ENCODE data around the gene GFPT2. TPM values are rescaled to one million over a fixed set of nuclear protein-coding genes. Genes with fewer than 3 reads are reported as not detected.

The GFPT2 gene
- total RNA-seq, 1 donor from 2014 or later, result 2.4 TPM

DNA sequence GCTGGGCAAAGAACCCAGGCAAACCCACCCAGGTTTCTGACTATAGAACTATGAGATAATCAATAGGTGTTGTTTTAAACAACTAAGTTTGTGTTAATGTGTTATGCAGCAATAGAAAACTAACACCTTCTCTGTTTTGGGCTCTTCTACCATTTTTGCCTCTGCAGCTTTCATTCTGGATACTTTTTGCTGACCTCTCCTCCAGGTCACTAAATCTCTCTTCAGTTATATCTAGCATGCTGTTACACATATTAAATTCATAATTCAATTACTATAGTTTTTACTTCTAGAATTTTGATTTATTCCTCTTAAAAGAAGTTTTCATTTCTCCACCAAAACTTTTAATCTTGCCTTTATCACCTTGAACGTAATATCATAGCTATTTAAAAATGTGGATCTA lies 78.4 kb downstream of the GFPT2 start:
- no peak for DNase-seq (ENCODE audit: low read depth)
- TF ChIP-seq, protein P1, sequence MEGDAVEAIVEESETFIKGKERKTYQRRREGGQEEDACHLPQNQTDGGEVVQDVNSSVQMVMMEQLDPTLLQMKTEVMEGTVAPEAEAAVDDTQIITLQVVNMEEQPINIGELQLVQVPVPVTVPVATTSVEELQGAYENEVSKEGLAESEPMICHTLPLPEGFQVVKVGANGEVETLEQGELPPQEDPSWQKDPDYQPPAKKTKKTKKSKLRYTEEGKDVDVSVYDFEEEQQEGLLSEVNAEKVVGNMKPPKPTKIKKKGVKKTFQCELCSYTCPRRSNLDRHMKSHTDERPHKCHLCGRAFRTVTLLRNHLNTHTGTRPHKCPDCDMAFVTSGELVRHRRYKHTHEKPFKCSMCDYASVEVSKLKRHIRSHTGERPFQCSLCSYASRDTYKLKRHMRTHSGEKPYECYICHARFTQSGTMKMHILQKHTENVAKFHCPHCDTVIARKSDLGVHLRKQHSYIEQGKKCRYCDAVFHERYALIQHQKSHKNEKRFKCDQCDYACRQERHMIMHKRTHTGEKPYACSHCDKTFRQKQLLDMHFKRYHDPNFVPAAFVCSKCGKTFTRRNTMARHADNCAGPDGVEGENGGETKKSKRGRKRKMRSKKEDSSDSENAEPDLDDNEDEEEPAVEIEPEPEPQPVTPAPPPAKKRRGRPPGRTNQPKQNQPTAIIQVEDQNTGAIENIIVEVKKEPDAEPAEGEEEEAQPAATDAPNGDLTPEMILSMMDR (conservative IDR thresholded peaks at IDR 0.05; ENCODE audit: low read depth, low read length), result no peak
- H3K4me3 ChIP-seq (ENCODE audit: low read depth, low read length), result no peak overlapping the region

DNA sequence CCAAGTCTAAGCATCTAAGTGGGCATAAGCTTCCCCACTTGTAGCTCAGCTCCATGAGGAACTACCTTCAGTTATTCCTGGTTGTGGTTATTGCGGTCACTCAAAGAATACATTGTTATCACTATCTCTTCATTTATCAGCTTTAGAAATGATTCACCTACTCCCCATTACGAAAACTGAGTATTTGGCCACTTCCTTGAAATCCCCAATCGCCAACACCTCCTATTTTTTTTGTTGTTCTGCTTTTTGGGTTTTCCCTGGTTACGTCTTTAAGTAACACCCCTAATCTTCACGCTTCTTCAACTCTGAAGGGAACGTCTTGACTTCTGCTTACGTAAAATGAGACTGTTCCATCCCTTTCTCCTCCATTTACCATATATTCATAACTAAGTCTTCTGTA lies 81.9 kb downstream of the GFPT2 start:
- DNase-seq (ENCODE audit: low read depth), result no peak
- no peak overlapping the region for H3K4me3 ChIP-seq (ENCODE audit: low read depth, low read length)
- TF ChIP-seq, protein P1 (conservative IDR thresholded peaks at IDR 0.05; ENCODE audit: low read depth, low read length), result no peak

DNA sequence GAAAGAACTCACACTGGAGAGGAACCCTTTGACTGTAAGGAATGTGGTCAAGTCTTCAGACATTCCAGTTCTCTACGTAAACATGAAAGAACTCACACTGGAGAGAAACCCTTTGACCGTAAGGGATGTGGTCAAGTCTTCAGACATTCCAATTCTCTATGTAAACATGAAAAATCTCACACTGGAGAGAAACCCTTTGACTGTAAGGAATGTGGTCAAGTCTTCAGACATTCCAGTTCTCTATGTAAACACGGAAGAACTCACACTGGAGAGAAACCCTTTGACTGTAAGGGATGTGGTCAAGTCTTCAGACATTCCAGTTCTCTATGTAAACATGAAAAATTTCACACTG lies 93.9 kb downstream of the GFPT2 start:
- no peak for DNase-seq (ENCODE audit: low read depth)

DNA sequence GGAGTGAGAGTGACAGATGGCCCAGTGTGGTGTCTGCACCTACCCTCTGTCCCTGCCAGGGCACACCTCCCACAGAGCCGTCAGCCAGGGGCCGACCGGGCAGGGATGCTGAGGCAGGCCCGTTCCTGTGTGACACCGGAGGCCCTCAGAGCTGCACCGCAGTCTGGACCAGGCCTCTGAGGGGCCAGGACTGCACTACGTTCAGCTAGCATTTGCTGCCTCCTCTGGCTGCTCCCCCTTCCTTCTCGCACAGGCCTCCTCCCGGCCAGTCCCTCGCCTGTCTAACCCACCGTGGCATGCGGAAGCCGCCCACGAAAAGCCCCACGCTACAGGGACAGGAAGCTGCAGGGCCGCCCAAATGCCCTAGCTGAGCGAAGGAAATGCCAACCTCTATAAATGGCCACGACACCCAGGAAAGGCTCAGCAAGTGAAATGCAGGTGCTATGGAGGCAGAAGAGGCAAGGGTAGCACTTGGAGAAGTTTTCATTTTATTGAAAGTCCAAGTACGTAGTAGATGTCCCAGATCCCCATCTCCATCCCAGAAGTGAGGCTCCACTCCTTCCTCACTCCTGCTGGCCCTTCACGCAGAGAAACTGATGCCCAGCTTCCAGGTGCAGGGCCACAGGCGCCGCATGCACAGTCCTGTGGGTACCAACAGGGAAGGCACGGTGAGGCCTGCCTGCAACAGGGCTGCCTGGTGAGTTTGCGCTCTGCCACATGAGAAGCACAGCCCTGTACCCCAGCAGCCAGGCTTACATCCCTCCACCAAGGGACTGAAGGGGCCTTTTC lies 99.9 kb downstream of the GFPT2 start:
- no peak for DNase-seq (ENCODE audit: low read depth)

More for the DNA sequence above, 93.9 kb downstream of the GFPT2 start:
- no peak overlapping the region for H3K4me3 ChIP-seq (ENCODE audit: low read depth, low read length)
- TF ChIP-seq, protein P1 (conservative IDR thresholded peaks at IDR 0.05; ENCODE audit: low read depth, low read length), result no peak

DNA sequence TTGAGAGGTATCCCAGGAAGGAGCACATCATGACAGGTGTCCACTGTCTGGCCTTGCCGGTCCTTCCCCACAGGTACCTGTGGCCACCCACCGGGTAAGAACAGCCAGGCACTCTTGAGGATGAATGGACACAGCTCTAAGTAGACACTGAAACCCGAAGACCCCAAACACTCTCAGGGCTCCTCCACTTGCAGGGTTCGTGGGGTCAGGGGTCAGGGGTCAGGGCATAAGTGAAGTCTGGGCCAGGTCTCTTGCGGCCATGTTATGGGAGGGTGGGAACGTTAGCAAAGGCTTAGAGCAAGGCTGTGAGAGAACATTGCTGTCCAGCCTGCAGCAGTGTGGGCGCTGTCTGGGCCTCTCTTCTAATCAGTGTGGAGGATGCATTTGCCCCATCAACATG lies 101.2 kb downstream of the GFPT2 start:
- H3K4me3 ChIP-seq (ENCODE audit: low read depth, low read length), result no peak overlapping the region
- TF ChIP-seq, protein P1 (conservative IDR thresholded peaks at IDR 0.05; ENCODE audit: low read depth, low read length), result no peak
- no peak for DNase-seq (ENCODE audit: low read depth)

More for the DNA sequence above, 99.9 kb downstream of the GFPT2 start:
- no peak overlapping the region for H3K4me3 ChIP-seq (ENCODE audit: low read depth, low read length)
- TF ChIP-seq, protein P1 (conservative IDR thresholded peaks at IDR 0.05; ENCODE audit: low read depth, low read length), result no peak

DNA sequence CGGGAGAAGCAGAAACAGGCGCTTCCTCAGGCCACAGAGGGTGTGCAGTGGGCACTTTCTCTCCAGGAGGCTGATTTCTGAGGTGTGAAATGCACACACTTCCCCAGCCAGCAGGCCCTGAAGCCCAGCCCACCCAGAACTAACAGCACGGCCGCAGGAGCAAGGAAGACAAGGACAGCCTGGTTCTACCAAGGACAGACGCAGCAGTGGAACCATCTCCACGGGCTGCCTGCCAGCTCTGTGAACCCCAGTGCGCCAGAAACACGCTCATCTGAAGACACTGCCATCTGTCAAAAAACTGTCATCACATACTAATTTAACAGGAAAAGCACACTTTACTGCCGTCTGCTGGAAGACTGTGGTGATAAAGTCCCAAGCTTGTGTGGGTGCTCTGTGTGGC lies 102.0 kb downstream of the GFPT2 start:
- H3K4me3 ChIP-seq (ENCODE audit: low read depth, low read length), result no peak overlapping the region
- TF ChIP-seq, protein P1 (conservative IDR thresholded peaks at IDR 0.05; ENCODE audit: low read depth, low read length), result no peak
- no peak for DNase-seq (ENCODE audit: low read depth)

Other genes starting within 250 kb of the GFPT2 start
- gene RASGEF1C, start 144.1 kb downstream of the GFPT2 start, total RNA-seq, result not detected in 2 replicates
- gene MAPK9, start 61.3 kb downstream of the GFPT2 start, total RNA-seq, result 22.0 and 23.9 TPM in 2 replicates
- gene CNOT6, start 141.0 kb upstream of the GFPT2 start, total RNA-seq, result 10.0 and 10.6 TPM in 2 replicates
- 0.72 TPM in 1 of 2 replicates, not detected in the other for gene SCGB3A1, start 238.2 kb upstream of the GFPT2 start, total RNA-seq

All from epithelial cell of proximal tubule (primary cell).